ENCODE data around the gene IPO4.
"Not testable (repeated sequence)": the region's sequence is repeated elsewhere in the genome, so short reads cannot be mapped to it uniquely, and the experiment has no call there.

DNA sequence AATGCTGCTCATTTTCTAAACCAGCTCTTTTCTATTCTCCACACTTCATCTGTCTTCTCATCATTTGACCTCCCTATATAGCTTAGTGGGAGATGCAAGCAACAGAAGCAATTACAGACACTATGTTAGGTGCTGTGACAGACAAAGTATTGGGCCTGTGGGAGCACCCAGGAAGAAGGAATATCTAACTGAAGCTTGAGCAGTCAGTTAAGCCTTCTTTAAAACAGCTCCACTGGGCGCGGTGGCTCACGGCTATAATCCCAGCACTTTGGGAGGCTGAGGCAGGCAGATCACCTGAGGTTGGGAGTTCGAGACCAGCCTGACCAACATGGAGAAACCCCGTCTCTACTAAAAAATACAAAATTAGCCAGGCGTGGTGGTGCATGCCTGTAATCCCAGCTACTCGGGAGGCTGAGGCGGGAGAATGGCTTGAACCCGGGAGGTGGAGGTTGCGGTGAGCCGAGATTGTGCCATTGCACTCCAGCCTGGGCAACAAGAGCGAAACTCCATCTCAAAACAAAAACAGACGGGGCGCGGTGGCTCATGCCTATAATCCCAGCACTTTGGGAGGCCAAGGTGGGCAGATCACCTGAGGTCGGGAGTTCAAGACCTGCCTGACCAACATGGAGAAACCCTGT, 14.8 kb upstream of the IPO4 start:
- not testable (repeated sequence) for TF ChIP-seq CTCF (conservative IDR thresholded peaks at IDR 0.05; ENCODE audit: low read depth, low read length); EZH2 (IDR thresholded peaks at IDR 0.05; ENCODE audit: borderline replicate concordance, low read depth, low read length, poor library complexity, severe bottlenecking)
